Measurements from ENCODE around the gene GPR162.

Gene GPR162

DNA sequence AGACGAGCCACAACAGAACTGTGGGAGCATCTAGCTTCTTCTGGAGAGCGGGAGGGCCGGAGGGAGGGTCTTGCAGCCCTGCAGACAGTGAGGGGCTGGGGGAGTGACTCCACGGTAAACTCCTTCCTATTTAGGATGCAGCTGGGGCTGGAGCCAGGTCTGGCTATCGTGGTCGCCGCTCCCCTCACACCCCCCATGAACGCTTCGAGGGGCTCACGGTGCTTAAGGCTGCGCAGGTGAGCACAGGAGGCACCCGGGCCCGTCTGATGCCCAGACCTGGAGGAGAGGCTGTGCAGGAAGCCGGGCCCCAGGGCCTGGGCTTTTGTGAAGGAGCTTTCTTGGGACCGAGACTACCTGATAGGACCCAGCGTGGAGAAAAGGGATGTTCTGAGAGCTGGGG lies 15.2 kb downstream of the GPR162 start:
- no peak for DNase-seq (ENCODE audit: low read depth in 2 of 2, low spot score in 1 of 2)

DNA sequence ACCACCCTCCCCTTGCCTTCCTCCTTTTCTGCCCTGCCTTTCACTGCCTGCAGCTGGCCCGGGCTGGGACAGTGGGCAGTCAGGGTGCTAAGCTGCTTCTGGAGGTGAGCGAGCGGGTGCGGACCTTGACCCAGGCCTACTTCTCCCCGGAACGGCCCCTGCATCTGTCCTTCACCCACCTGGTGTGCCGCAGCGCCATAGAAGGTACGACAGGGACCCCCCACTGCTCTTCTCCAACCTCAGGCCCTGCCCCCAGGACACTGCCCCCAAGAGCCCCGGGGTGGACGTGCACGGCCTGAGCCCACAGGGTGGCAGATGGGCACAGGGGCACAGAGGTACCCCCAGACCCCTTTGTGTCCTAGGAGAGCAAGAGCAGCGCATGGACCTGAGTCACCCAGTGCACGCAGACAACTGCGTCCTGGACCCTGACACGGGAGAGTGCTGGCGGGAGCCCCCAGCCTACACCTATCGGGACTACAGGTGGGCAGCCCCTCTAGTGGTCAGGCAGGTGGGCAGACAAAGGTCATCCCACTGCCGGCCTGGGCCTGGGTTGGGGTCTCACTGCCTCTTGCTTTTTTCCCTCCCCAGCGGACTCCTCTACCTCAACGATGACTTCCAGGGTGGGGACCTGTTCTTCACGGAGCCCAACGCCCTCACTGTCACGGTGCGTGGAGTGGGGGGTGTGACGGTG lies 15.9 kb downstream of the GPR162 start:
- no peak for DNase-seq (ENCODE audit: low read depth in 2 of 2, low spot score in 1 of 2)

DNA sequence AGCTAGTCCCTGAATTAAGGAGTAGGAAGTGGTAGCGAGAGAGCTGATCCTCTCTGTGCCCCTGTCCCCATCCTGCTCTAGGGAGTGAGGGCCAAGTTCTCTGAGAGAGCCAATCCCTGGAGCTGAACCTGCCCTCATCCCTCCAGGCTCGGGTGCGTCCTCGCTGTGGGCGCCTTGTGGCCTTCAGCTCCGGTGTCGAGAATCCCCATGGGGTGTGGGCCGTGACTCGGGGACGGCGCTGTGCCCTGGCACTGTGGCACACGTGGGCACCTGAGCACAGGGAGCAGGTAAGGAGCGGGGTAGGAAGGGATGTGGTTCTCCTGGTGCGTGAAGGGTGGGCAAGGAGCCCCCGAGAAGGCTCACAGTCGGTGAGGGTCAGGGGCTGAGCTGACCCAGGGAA lies 17.2 kb downstream of the GPR162 start:
- no peak for DNase-seq (ENCODE audit: low read depth in 2 of 2, low spot score in 1 of 2)

DNA sequence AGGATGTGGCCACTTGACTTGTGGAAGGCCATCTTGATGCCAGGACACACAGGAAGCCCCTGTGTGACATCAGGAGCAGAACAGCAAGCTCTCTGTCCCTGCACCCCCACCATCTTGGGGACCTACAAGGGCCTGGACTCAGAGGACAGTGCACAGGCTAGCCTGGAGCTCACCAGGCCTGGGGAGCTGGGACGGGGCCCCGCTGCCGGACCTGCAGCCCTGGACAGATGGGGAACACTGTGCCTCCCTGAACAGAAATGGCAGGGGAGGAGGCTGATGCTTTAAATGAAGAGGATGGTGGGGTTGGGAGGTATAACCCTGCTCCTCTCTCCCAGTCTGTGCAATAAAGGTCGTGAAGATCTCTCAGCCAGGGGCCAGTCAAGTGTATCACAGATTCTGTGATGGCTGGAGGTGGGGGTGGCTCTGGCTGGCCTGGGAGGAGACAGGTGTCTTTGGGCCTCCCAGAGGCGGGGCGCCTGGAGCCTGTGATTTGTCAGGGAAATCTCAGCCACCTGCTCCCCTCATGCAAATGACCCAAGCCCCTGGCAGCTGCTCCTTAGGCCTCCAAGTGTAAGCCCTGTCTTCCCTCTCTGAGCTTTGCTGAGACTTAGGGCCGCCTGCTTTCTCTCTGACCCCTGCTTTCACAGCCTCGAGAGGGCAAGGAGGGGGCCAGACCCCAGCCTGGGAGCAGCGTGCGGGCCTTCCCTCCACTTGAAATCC lies 18.0 kb downstream of the GPR162 start:
- no peak for DNase-seq (ENCODE audit: low read depth in 2 of 2, low spot score in 1 of 2)

DNA sequence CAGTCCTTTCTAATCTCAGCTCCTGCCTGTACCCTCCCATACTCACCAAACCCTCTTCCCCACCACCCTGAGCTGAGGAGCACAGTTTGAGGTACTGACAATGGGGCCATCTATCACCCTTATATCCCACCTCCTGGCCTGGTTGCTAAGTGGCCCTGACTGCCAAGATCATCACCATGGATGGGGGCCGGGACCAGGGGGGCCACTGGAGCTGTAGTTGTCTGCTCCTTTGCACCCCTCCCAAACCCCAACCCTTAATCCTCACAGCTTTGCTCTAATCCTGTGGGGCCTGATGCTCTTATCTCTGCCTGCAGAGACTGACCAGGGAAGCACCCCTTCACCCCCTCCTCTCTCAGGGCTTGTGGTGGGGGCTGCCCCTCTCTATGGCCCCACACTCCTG lies 18.7 kb downstream of the GPR162 start:
- DNase-seq (ENCODE audit: low read depth in 2 of 2, low spot score in 1 of 2), result no peak

DNA sequence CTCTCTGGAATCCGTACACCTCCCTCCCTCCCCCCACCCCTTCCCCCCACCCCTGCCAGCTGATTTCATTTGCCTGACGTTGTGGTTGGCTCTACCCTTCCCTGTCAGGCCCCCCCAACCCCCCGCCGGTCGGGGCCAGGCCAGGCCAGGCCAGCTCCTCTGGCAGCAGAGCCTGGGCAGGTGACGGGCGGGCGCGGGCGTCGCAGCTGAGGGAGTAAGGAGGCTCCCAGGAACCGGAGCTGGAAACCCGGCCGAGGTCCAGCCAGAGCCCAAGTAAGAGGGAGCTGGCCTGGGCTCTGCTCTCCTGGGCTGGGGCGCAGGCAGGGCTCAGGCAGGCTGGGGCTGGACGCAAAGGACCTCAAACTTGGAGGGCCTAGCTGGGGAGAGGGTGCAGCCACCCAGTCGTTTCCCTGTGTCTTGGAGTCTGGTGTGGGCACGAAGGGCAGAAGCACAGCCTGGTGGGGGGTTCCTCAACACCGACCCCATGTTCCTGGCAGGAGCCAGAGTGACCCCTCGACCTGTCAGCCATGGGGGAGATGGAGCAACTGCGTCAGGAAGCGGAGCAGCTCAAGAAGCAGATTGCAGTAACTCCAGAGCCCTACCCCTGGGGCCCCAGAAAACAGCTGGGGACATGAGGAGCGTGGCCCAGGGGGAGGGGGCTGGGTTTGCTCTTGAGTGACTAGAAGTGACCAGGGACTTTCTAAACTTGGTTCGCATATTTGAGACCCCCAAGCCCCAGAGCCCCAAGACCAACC lies 19.3 kb downstream of the GPR162 start, which contains the start of gene GNB3:
Gene GNB3, plus strand, starts transcription at position 165 of the 755 bp plus-strand sequence. Its CDS starts 363 bp downstream, at position 528.
- DNase-seq (ENCODE audit: low read depth in 2 of 2, low spot score in 1 of 2), result no peak

DNA sequence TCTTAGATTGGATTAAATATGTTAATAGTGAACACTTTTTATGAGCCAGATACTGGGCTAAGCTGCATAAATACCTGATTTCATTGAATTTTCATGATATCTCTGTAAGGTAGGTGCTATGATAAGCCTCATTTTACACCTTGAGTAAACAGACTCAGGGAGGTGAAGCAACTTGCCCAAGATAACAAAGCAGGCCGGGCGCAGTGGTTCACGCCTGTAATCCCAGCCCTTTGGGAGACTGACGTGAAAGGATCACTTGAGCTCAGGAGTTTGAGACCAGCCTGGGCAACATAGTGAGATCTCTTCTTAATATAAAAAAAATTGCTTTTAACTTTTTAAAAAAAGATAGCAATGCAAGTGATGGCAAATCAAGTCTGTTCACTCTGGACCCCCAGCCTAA lies 20.5 kb downstream of the GPR162 start:
- DNase-seq (ENCODE audit: low read depth in 2 of 2, low spot score in 1 of 2), result no peak

DNA sequence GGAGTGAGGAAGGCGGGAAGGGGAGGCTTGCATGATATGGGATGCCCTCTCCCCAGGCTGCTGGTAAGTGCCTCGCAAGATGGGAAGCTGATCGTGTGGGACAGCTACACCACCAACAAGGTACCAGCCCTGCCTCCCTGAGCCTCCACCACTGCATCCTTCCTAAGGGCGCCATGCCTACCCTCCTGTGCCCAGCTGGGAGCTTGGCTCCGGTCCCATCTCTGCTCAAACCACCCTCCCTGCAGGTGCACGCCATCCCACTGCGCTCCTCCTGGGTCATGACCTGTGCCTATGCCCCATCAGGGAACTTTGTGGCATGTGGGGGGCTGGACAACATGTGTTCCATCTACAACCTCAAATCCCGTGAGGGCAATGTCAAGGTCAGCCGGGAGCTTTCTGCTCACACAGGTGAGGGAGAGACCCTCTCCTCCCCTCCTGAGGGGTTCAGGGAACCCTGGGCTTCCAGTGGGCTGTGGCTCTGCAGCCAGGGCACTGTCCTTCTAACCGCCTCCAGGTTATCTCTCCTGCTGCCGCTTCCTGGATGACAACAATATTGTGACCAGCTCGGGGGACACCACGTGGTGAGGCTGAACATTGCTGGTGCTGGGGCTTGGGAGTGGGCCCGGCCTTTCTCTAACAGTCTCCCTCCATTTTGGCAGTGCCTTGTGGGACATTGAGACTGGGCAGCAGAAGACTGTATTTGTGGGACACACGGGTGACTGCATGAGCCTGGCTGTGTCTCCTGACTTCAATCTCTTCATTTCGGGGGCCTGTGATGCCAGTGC lies 21.7 kb downstream of the GPR162 start:
- no peak for DNase-seq (ENCODE audit: low read depth in 2 of 2, low spot score in 1 of 2)

DNA sequence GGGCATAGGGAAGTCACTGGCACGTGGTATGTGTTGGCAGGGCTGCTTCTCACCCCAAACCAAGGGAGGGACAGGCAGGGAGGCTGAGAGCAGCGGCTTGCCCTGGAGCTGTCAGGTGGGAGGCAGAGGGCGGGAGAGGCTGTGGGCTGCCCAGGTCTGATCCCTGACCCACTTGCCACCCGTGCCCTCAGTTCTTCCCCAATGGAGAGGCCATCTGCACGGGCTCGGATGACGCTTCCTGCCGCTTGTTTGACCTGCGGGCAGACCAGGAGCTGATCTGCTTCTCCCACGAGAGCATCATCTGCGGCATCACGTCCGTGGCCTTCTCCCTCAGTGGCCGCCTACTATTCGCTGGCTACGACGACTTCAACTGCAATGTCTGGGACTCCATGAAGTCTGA lies 23.8 kb downstream of the GPR162 start:
- no peak for DNase-seq (ENCODE audit: low read depth in 2 of 2, low spot score in 1 of 2)

DNA sequence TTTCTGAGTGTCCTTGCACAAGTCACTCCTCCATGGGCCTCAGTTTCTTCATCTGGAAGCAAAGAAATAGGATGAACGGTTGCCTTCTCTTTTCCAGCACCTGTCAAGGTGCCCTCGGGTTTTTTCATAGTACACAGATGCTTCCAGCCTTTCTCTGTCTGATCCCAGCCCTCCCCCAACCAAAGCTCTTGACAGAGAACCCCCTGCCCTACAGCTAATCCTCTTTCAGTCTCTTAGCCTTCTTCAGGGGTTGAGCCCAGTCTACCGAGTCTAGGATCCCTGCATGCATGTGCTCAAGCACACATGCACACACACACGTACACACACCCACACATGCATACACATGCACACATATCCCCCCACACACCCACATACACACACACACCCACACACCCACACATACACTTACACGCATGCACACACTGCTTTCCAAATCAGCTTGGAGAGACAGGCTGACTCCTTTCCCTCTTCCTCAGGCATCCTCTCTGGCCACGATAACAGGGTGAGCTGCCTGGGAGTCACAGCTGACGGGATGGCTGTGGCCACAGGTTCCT lies 24.8 kb downstream of the GPR162 start:
- DNase-seq (ENCODE audit: low read depth in 2 of 2, low spot score in 1 of 2), result no peak

DNA sequence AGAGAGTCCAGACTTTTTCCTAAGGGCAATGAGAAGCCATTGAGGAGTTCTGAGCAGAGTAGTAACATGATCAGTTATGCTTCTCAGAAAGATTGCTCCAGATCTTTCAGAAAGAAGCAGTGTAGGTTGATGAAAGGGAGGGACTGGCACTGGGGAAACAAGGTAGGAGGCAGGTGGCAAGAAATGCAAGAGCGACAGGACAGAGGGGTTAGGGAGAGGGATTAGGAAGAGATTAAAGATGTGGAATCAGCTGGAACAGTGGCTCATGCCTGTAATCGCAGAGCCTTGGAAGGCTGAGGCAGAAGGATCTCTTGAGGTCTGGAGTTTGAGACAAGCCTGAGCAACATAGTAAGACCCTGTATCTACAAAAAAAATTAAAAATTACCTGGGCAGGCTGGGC lies 26.1 kb downstream of the GPR162 start:
- no peak for DNase-seq (ENCODE audit: low read depth in 2 of 2, low spot score in 1 of 2)

DNA sequence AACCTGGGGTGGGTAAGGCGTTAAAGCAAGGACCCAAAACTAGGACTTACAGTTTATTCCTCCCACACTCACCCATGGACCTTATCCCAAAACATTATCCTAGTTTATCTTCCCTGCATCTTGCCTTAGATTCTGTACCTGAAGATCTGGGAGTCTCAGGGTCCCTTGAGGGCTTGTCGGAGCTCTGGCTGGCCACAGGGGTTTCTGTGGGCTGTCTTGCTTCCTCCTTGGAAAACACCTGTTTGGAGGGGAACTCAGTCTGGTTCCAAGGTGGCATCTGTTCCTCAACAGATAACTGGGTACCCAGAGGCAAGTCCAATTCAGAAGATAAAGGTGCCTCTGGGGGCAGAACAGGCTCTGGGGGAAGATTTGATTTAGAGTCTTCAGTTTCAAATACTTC lies 27.8 kb downstream of the GPR162 start:
- DNase-seq (ENCODE audit: low read depth in 2 of 2, low spot score in 1 of 2), result no peak

DNA sequence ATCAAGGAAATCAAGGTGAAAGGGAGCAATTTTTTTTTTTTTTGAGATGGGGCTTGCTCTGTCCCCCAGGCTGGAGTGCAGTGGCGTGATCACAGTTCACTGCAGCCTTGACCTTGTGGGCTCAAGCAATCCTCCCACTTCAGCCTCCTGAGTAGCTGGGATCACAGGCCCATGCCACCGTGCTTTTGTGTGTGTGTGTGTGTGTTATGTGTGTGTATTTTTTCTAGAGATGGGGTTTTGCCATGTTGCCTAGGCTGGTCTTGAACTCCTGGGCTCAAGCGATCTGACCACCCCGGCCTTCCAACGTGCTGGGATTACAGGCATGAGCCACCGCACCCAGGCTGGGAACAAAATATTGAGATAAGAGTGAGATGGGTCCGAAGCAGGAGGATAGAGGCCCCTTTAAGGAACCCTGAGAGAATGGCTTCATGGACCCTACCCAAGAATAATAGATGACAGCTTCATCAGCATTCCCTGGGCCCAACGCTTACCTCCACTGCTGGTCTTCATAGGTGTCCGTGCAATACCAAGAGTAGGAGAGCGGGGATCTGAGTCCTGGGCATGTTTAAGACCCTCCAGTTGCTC lies 28.4 kb downstream of the GPR162 start:
- DNase-seq (ENCODE audit: low read depth in 2 of 2, low spot score in 1 of 2), result no peak

DNA sequence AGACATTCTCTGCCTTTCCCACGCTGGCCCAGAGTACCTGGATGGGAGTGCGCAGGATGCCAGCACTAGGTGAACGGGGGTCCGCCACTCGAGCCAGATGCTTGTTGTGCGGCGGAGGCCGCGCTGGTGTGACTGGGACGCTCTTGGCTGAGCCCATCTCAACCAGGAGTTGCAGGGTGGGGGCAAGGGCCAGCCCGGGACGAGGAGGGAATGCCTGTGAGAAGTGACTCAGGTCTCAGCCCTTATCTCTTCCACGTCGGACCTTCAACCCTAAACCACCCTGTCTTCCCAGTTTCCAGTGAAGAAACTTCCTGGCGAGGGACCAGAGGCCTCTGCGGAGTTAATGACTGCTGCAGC lies 29.2 kb downstream of the GPR162 start:
- DNase-seq (ENCODE audit: low read depth in 2 of 2, low spot score in 1 of 2), result no peak

DNA sequence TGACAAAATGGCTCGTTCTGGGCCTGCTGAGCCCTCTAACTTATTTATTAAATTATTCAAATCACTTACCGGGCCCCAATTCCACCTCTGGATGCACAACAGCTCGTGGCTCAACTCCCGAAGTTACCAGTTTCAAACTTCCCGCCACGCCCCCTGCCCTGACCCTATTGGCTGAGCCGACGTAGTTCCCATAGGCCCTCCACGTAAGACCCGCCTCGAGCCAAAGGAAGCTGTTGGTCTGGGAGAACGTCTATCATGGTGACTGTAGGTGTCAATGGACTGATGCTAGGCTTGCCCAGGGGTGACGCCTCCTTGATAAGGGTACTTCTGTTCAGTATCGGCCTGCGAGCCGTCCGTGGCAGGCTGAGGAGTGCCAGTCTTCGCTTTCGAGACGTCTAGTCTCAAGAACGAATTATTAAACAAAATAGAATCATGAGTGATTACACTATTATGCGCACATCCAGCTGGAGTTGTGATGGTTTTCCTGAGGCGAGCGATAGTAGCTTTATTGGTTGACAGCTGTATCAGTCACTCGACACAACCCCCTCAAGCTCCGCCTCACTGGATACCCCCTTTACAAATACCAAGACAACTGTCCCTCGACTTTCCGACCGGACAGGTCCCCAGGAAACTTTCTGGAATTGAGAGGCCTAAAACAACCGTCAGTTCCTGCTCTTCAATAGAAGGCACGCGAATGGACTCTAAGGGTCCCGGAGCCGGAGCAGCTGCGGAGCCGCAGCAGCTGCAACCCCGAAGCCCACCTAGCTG lies 29.7 kb downstream of the GPR162 start, which contains the start of gene CDCA3:
Gene CDCA3, minus strand, starts transcription at position 134 of the 768 bp plus-strand sequence. CDS start 334 bp downstream, outside the sequence.
- DNase-seq (ENCODE audit: low read depth in 2 of 2, low spot score in 1 of 2), result peak; percentile 83 to 87

DNA sequence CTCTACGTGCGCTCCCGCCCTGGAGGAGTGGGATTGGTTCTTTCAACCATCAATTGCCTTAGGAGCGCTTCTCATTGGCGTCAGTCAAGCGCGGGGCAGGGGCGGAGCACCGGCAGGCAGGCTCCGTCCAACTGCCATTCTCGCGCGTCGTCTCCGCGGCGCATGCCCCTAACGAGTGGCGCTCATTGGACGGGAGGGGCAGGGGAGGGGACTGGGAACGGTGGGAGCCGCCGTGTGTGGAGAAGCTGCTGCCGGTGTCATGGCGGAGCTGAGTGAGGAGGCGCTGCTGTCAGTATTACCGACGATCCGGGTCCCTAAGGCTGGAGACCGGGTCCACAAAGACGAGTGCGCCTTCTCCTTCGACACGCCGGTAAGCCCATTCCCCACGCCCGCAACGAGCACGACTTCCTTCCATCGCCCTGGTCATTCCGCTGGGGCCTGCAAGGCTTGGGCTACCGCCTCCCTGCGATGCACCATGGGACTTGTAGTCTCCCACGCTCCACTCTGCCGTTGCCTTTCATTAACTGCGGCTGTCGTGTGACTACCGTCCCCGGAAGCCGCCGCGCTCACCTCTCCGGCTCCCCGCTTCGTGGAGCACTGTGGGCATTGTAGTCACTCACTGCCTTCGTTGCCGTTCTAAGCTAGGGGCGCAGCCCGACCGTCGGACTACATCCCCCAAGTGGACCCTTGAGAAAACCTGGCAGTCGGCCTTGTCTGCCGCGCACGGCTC lies 30.5 kb downstream of the GPR162 start, which contains the start of gene USP5:
Gene USP5, plus strand, starts transcription at position 230 of the 730 bp plus-strand sequence. Its CDS starts 30 bp downstream, at position 260.
- DNase-seq (ENCODE audit: low read depth in 2 of 2, low spot score in 1 of 2), result peak; percentile 92 to 98

DNA sequence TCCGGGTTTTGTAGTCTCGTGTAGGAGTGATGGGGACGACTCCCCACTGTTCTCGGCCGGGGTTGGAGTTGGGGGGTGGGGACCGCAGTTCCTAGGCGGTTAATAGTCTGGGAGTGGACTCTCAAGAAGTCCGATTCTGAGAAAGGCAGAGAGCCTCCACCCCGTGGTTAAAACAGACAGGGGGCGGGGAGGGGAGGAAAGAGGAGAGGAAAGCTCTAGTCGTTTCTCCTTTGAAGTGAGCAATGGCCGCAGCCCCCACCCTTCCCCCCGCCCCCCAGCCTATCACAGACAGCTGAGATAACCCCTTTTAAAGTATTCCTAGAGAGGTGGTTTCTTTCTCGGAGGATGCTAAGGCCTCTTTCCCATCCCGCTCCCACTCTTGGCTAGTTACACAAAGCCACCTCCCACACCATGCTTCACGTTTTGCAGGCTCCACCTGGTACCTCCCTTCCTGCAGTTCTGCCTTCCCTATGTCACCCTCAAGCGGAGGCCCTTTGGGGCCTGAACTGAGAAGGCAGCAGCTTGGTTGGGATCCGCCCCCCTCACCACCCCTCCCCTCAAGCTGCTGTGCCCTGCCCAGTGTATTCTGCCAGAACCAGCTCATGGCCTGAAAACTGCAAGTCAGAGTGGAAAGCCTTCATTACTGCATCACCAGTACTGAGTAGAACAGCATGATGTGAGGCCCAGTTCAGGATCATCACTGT lies 31.2 kb downstream of the GPR162 start:
- no peak for DNase-seq (ENCODE audit: low read depth in 2 of 2, low spot score in 1 of 2)

DNA sequence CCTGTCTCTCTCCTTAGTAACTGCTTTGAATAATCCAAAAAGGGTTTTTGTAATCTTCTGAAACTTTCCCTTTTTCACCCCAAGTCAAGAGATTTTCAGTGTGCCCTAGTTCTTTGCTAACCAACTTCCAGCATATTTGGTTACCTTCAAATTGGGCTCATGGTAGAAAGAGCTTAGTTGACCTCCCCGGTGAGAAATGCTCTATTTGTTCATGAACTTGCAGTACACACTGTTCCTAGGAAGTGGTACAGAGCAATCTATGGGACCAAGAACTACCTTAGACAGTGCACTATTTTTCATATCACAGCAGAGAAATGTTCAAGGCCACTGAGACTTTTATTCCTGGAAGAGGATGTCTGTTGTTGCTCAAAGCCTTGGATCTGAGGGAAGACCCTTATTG lies 32.0 kb downstream of the GPR162 start:
- no peak for DNase-seq (ENCODE audit: low read depth in 2 of 2, low spot score in 1 of 2)
